ENCODE results near the gene ETS1. TPM values are rescaled to one million over a fixed set of nuclear protein-coding genes. Genes with fewer than 3 reads are reported as not detected.

Gene ETS1
- total RNA-seq, 1 donor from 2014 or later, result 52.7 TPM

- no peak for DNase-seq (ENCODE audit: low read depth)
Measured at GRCh38 chr11:128482512-128483191, 104.7 kb downstream of the ETS1 start.

GRCh38 chr11:128482092-128482491, 105.3 kb downstream of the ETS1 start:
- DNase-seq (ENCODE audit: low read depth), result no peak

DNA sequence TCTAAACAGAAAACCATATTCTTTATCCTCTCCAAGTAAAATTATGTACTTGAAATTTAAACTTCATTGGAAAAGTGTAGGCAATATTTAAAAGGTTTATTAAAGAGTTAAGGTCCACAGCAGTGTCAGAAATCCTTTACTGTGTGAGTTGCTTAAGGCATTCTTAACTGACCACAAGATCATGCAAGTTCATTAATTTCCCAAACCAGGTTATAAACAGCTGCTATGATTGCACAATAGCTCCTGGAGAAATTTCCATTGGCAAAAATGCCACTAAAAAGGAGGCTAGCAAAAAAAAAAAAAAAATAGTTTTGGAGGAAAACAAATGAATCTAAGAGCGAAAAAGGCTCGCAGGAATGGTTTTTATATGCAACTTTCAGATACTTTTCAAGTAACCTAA, 106.2 kb downstream of the ETS1 start:
- DNase-seq (ENCODE audit: low read depth), result peak; percentile 98

- no peak for DNase-seq (ENCODE audit: low read depth)
Measured at GRCh38 chr11:128480665-128481064, 106.7 kb downstream of the ETS1 start.

GRCh38 chr11:128480066-128480465, 107.3 kb downstream of the ETS1 start:
- no peak for DNase-seq (ENCODE audit: low read depth)

DNA sequence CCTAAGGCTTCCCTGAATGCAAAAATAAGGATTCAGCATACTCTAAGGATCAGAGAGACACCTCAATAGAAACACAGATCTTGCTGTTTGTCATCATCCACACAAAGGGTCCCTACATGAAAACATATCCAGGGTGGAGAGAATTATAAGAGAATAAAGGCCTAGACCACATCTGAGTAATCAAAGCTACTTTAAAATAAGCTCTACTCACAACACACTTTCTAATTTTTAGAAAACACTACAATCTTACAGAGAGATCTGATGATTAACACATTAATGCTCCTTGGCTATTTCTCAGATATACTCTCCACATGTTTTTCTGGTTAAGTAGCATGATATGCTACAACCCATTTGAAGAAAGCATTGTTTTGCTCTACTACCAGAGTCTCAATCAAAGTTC, 108.2 kb downstream of the ETS1 start:
- DNase-seq (ENCODE audit: low read depth), result no peak

- no peak for DNase-seq (ENCODE audit: low read depth)
Measured at GRCh38 chr11:128478305-128478704, 109.1 kb downstream of the ETS1 start.

GRCh38 chr11:128477811-128478210, 109.5 kb downstream of the ETS1 start:
- DNase-seq (ENCODE audit: low read depth), result no peak

DNA sequence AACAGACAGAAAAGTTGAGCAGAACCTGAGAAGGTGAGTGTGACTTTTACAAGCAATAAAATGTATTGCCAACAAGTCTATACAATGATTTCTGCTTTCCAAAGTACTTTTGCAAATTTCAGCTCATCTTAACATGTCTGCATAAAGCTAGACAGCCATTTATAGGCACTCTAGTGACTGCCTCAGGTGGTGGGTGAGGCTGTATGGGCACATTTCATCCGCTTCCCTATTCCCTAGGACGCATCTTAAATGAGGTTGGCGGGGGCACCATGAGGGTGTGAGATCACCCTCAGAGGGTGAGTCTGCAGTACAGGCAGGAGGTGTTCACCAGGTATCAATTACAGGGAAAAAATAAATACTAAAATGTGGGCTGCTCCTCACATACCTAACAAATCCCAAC, 110.1 kb downstream of the ETS1 start:
- no peak for DNase-seq (ENCODE audit: low read depth)

DNA sequence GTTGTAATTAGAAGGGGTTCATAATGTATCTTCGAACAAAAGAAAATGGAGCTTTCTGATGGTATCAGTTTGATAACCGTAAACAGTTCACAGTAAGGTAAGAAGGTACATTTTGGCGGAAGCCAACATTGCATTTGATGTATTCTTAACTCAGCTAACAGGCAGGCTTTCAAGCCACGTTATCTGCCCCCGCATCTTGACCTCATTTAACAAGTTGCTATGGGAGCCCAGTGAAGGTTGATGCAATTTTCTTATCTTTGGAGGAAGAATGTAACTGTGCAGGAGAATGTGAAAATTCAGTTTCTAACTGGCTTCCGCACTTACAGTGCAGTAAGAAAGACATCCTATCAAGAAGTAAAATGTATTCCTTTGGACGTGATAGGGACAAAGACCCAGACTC, 110.6 kb downstream of the ETS1 start:
- no peak for DNase-seq (ENCODE audit: low read depth)

DNA sequence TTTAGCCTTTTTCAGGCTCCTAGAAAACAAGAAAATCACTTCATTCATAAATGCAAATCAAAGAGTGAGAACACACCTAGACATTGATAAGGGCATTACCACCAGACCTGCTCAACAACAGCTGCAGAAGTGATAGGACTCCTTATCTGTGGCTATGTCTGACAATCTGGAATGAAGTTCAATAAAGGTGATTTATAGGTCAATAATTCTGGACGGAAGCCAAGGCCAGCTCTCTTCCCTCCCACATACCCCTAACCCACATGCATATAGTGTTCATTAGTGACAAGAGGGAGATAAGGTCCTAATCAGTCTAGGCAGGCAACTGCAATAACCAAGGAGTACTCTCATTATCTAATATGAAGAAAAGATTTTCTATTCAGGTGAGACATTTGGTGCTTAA, 111.3 kb downstream of the ETS1 start:
- DNase-seq (ENCODE audit: low read depth), result no peak

- no peak for DNase-seq (ENCODE audit: low read depth)
Measured at GRCh38 chr11:128474036-128474874, 113.1 kb downstream of the ETS1 start.

DNA sequence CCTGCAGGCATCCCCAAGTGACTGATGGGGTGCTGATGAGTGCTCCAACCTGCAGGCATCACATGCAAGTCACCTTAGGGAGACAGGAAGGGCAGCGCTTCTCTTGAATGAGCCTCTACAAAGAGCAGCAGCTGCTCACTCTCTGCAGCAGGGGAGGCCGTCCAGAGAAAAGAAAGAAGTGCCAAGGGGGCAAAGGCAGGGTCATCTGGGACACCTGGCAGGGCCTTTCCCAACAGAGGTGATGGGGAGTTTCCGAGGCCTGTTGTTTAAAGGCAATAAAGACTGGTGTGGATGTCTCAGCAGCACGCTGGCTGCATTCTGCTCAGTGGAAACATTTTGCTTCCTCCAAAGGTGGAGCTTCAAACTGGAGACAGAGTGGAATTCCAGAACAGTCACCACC, 113.7 kb downstream of the ETS1 start:
- DNase-seq (ENCODE audit: low read depth), result no peak

GRCh38 chr11:128472128-128473089, 114.9 kb downstream of the ETS1 start:
- peak; percentile 74 for DNase-seq (ENCODE audit: low read depth)

DNA sequence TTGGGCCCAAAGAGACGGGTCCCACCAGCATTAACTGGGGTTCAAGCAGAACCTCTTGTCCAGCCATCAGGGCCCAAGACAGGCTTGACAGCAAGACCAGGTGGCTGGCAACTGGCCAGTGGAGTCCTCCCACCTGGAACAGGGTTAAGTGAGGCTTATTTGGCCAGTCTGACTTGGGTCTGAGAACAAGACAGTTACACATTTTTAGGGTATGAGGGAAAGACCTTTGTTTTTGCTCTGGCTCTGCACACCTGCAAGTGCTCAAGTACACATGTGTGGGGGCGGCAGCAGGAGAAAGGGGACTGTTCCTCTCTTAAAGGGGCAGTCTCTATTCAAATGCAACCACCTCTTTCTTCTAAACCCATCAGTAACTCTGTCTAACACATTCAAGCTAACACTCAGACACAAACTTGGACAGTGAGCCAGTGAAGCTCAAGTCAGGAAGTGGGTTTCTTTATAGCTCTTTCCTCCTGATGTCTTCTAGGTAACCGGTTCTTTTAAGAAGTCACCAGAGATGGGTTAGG, 116.2 kb downstream of the ETS1 start:
- DNase-seq (ENCODE audit: low read depth), result peak; percentile 39

- DNase-seq (ENCODE audit: low read depth), result no peak
Measured at GRCh38 chr11:128470081-128470480, 117.3 kb downstream of the ETS1 start.

DNA sequence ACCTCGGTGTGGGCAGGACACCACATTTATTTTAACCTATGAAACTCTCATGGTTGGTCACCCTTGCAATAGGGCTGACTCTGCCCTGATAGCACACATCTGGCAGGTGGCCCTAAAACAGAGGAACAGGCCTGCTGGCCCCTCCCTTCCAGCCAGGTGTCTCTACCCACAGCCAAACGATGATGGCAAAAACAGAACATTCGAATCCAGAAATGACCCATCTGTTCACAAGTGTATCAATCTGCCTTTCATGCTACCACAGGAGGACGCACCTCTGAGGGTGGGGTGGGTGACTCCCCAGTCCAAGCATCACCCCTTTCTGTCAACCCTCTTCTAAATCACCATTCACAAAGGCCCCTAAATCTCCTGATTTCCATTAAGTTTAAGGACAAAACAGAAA, 118.1 kb downstream of the ETS1 start:
- DNase-seq (ENCODE audit: low read depth), result no peak

DNA sequence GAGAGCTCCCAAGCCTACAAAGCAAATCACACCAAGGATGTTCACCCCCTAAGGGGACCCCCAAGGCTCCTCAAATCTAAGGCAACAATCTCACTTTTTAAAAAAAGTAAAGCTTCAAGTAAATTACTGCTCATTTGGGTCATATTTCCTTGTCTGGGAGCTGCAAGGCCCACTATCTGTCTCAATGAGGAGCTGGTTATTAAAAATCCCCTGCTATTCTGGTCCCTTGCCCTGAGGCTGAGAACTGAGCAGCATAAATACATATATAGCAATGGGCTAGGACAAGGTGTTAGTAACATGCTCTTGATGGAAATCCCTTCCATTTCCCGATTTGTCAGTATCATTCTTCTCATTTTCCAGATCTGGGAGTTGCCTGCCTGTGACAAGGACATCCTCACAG, 119.2 kb downstream of the ETS1 start:
- no peak for DNase-seq (ENCODE audit: low read depth)

DNA sequence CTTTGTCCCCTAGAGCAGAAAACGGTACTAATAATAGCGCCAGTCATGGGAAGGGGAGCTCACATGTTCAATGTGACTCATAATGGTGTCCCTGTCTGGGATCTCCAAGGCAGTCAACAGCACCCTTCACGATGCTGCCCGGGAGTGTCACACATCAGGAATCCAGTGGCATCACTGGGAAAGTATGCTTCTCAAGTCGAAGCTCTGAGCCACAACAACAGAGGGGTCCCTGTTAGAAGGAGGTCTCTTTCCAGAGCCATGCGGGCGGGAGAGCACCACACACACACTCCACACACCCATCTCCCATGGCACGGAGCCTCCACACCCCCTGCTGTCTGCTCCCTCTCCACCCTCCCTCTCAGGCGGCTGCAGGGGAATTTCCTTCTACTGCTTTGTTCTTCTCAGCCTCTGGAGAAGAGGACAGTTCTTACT, 119.7 kb downstream of the ETS1 start:
- peak; percentile 99 for DNase-seq (ENCODE audit: low read depth)

- no peak for DNase-seq (ENCODE audit: low read depth)
Measured at GRCh38 chr11:128467041-128467440, 120.3 kb downstream of the ETS1 start.

DNA sequence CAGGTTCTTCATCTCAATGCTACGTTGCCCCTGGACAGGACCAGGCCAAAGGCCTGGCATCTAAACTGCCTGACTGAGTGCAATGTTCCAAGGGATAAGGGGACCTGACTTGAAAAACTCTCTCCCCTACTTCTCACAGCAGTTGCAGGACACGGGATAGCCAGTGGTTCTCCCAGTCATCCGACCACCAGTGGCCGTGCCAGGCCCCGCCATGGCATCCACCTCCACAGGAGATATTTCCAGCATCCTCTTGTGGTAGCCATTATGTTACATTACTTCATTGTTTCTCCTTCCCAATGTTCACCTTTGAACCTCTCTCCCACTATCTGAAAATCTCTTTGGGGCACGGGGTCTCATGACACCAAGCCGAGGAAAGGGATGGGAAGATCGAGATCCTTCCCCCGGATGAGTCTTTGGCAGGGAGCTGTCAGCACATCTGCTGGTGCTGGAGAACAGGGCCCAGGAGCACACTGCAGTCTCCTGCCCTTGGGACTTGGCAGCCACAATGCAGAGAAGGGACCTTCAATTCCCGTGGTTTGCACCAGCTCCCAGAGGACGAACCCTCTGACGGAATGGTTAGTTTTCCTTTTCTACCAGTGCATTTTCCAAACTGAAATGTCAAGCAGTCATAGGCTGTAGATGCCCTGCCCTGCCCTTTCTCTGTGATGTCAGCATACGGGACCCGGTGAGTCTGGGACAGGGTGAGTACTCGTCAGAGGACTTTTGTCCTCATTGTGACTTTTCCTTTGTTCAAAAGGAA, 121.2 kb downstream of the ETS1 start:
- no peak for DNase-seq (ENCODE audit: low read depth)

Data from renal cortical epithelial cell (primary cell).